ENCODE data around the gene TIGIT. TPM values are rescaled to one million over a fixed set of nuclear protein-coding genes. Genes with fewer than 3 reads are reported as not detected.
"Not testable (repeated sequence)": the region's sequence is repeated elsewhere in the genome, so short reads cannot be mapped to it uniquely, and the experiment has no call there.

The TIGIT gene
- total and polyA plus RNA-seq, 7 experiments from 2014 or later = 0.63 to 14.9 (median 2.8) TPM

DNA sequence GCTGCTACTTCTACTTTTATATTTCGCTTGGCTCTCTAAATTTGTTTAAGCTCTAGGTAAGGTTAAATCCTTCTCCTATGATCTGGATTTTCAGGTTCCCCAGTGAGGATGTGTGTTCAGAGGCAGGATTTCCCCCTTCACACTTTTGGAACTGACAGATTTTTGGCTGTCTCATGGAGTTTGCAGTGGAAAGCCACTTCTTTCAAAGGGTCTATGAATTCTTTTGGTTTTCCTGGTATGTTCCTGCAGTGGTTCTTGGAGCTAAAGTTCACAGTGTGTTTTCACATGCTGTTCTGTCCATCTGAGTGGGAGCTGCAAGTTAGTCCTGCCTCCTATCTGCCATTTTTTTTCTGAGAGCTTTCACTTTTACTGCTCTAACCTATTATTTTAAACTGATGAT, 21.6 kb upstream of the TIGIT start:
- Histone ChIP-seq H3K27ac (ENCODE audit: low read depth, low read length) (no peak overlapping the region), H3K9me3 (ENCODE audit: control insufficient read depth in 2 of 3, low read length in 3 of 3) (peaks cover 0 to 8% (median 0%) of the 10 kb centered on the region in 3 experiments), H3K27me3 (ENCODE audit: control insufficient read depth in 2 of 2, insufficient read depth in 2 of 2, low read length in 2 of 2) (no peaks in the 10 kb centered on the region), H3K4me1 (ENCODE audit: control insufficient read depth in 2 of 2, insufficient read depth in 2 of 2, low read length in 2 of 2) (peaks cover 0 to 3% of the 10 kb centered on the region in 2 donors), H3K36me3 (ENCODE audit: control insufficient read depth in 2 of 3, insufficient read depth in 3 of 3, low read length in 3 of 3) (no peaks in the 10 kb centered on the region), H3K4me3 (ENCODE audit: low read length) (no peak overlapping the region)
- Mint-ChIP-seq H3K9me3 (peaks cover 7 to 39% (median 22%) of the 10 kb centered on the region in 11 donors), H3K4me3 (no peak overlapping the region), H3K4me1 (peaks cover 0 to 6% (median 0%) of the 10 kb centered on the region in 7 donors), H3K27ac (peak overlapping the region in 1 of 9 donors; percentile 65), H3K27me3 (no peaks in the 10 kb centered on the region), H3K36me3 (peaks cover 5 to 21% (median 8%) of the 10 kb centered on the region in 5 donors)
- ChIA-PET CTCF (no interaction called here), POLR2A (interaction anchor here (1.7 kb wide), 1 partner anchor 59 kb away, joined by 3 read pairs; no protein-coding TSS in a partner anchor)
- no peak for ATAC-seq
- no peak for DNase-seq
- intact Hi-C loops (cut with micrococcal nuclease) = no loop called here

DNA sequence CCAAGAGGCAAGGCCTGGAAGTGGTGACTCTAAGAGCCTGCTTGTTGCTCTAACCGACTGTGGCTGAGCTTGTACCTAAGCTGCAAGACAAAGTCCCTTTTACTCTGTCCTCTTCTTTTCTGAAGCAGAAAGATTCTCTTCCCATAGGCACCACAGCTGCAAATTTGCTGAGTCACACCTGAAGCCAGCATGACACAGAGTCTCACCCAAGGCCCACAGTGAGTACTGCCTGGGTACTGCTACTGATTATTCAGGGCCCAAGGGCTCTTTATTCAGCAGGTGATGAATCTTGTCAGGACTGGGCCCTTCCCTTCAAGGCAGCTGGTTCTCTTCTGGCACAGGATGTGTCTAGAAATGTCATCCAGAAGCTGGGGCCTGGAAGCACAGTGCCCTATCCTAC, 18.9 kb upstream of the TIGIT start:
- H3K27me3 Mint-ChIP-seq = no peaks in the 10 kb centered on the region
- H3K36me3 ChIP-seq (ENCODE audit: control insufficient read depth in 2 of 3, insufficient read depth in 3 of 3, low read length in 3 of 3) = no peaks in the 10 kb centered on the region
- H3K9me3 Mint-ChIP-seq = peaks cover 3 to 24% (median 8%) of the 10 kb centered on the region in 11 donors
- H3K4me3 Mint-ChIP-seq = no peak overlapping the region
- DNase-seq (no peak), ATAC-seq (no peak)
- peaks cover 0 to 13% (median 2%) of the 10 kb centered on the region in 5 donors for H3K36me3 Mint-ChIP-seq
- no peak overlapping the region for H3K27ac Mint-ChIP-seq
- peaks cover 0 to 3% (median 0%) of the 10 kb centered on the region in 3 experiments for H3K9me3 ChIP-seq (ENCODE audit: control insufficient read depth in 2 of 3, low read length in 3 of 3)
- CTCF ChIA-PET = no interaction called here
- no peaks in the 10 kb centered on the region for H3K27me3 ChIP-seq (ENCODE audit: control insufficient read depth in 2 of 2, insufficient read depth in 2 of 2, low read length in 2 of 2)
- peaks cover 0 to 3% of the 10 kb centered on the region in 2 donors for H3K4me1 ChIP-seq (ENCODE audit: control insufficient read depth in 2 of 2, insufficient read depth in 2 of 2, low read length in 2 of 2)
- no peak overlapping the region for H3K27ac ChIP-seq (ENCODE audit: low read depth, low read length)
- POLR2A ChIA-PET = no interaction called here
- intact Hi-C loops (cut with micrococcal nuclease) = no loop called here
- H3K4me1 Mint-ChIP-seq = peaks cover 0 to 6% (median 0%) of the 10 kb centered on the region in 7 donors
- H3K4me3 ChIP-seq (ENCODE audit: low read length) = no peak overlapping the region

DNA sequence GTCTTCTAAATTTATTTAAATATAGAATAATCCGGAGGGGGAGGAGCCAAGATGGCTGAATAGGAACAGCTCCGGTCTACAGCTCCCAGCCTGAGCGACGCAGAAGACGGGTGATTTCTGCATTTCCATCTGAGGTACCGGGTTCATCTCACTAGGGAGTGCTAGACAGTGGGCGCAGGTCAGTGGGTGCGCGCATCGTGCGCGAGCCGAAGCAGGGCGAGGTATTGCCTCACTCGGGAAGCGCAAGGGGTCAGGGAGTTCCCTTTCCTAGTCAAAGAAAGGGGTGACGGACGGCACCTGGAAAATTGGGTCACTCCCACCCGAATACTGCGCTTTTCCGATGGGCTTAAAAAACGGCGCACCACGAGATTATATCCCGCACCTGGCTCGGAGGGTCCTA, 17.0 kb upstream of the TIGIT start:
- H3K4me3 Mint-ChIP-seq; H3K27me3 ChIP-seq (ENCODE audit: control insufficient read depth in 2 of 2, insufficient read depth in 2 of 2, low read length in 2 of 2); H3K4me1 ChIP-seq (ENCODE audit: control insufficient read depth in 2 of 2, insufficient read depth in 2 of 2, low read length in 2 of 2); ATAC-seq; H3K9me3 ChIP-seq (ENCODE audit: control insufficient read depth in 2 of 3, low read length in 3 of 3); H3K4me3 ChIP-seq (ENCODE audit: low read length); H3K4me1 Mint-ChIP-seq; H3K27ac Mint-ChIP-seq; CTCF ChIA-PET; H3K27ac ChIP-seq (ENCODE audit: low read depth, low read length); intact Hi-C loops (cut with micrococcal nuclease); DNase-seq; POLR2A ChIA-PET; H3K36me3 ChIP-seq (ENCODE audit: control insufficient read depth in 2 of 3, insufficient read depth in 3 of 3, low read length in 3 of 3); H3K27me3 Mint-ChIP-seq: not testable (repeated sequence)
- H3K36me3 Mint-ChIP-seq = peaks cover 0 to 10% (median 0%) of the 10 kb centered on the region in 5 donors
- H3K9me3 Mint-ChIP-seq = peaks cover 0 to 12% (median 3%) of the 10 kb centered on the region in 11 donors

DNA sequence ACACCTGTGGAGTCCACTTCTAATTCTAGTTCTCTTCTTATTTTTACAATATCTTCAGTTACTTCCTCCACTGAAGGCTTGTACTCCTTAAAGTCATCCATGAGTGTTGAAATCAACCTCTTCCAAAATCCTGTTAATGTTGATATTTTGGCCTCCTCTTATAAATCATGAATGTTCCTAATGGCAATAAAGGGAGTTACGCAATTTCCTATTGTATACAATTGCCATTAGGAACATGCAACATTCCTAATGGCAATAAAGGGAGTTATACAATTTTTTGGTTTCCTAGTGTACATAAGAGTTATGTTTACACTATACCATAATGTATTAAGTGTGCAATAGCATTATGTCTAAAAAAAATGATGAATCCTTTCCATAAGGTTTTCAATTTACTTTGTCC, 9.2 kb upstream of the TIGIT start:
- intact Hi-C loops (cut with micrococcal nuclease) = no loop called here
- H3K27me3 Mint-ChIP-seq = no peaks in the 10 kb centered on the region
- no peak overlapping the region for H3K27ac Mint-ChIP-seq
- ChIA-PET POLR2A (no interaction called here), CTCF (interaction anchor here (0.8 to 1.3 kb wide), 2 partner anchors 9 to 20 kb away, joined by 3 read pairs; partner anchors contain the start of gene TIGIT)
- H3K4me3 Mint-ChIP-seq = no peak overlapping the region
- Histone ChIP-seq H3K36me3 (ENCODE audit: control insufficient read depth in 2 of 3, insufficient read depth in 3 of 3, low read length in 3 of 3) (no peaks in the 10 kb centered on the region), H3K9me3 (ENCODE audit: control insufficient read depth in 2 of 3, low read length in 3 of 3) (no peaks in the 10 kb centered on the region), H3K4me3 (ENCODE audit: low read length) (no peak overlapping the region), H3K27ac (ENCODE audit: low read depth, low read length) (no peak overlapping the region), H3K27me3 (ENCODE audit: control insufficient read depth in 2 of 2, insufficient read depth in 2 of 2, low read length in 2 of 2) (no peaks in the 10 kb centered on the region), H3K4me1 (ENCODE audit: control insufficient read depth in 2 of 2, insufficient read depth in 2 of 2, low read length in 2 of 2) (peaks cover 0 to 10% of the 10 kb centered on the region in 2 donors)
- peaks cover 0 to 2% (median 0%) of the 10 kb centered on the region in 5 donors for H3K36me3 Mint-ChIP-seq
- ATAC-seq (no peak), DNase-seq (no peak)
- peaks cover 0 to 6% (median 0%) of the 10 kb centered on the region in 11 donors for H3K9me3 Mint-ChIP-seq
- H3K4me1 Mint-ChIP-seq = peaks cover 0 to 8% (median 6%) of the 10 kb centered on the region in 7 donors

DNA sequence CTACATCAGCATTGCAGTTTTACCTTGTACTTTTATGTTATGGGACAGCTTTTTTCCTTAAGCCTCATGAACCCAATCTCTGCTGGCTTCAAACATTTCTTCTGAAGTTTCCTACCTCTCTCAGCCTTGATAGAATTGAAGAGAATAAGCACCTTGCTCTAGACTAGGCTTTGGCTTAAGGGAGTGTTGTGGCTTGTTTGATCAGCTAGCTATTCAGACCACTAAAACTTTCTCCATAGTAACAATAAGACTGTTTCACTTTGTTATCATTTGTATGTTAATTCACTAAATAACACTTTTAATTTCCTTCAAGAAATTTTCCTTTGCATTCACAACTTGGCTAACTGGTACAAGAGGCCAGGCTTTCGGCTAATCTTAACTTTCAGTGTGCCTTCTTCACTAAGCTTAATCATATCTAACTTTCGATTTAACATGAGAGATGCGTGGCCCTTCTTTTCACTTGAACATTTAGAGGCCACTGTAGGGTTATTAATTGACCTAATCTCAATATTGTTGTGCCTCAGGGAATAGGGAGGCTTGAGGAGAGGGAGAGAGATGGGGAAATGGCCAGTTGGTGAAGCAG, 8.1 kb upstream of the TIGIT start:
- no peaks in the 10 kb centered on the region for H3K36me3 ChIP-seq (ENCODE audit: control insufficient read depth in 2 of 3, insufficient read depth in 3 of 3, low read length in 3 of 3)
- ATAC-seq (peak; percentile 68), DNase-seq (no peak)
- H3K4me1 Mint-ChIP-seq = peaks cover 0 to 9% (median 6%) of the 10 kb centered on the region in 7 donors
- no peak overlapping the region for H3K4me3 Mint-ChIP-seq
- peaks cover 0 to 2% (median 0%) of the 10 kb centered on the region in 5 donors for H3K36me3 Mint-ChIP-seq
- ChIA-PET POLR2A (interaction anchor here (0.6 to 1.4 kb wide), 5 partner anchors 8 to 136 kb away, joined by 3 to 6 read pairs (median 3); no protein-coding TSS in a partner anchor), CTCF (interaction anchor here (0.6 to 1.6 kb wide), 5 partner anchors 8 to 72 kb away, joined by 3 to 4 read pairs (median 3); partner anchors contain the start of gene TIGIT)
- H3K9me3 Mint-ChIP-seq = peaks cover 0 to 6% (median 0%) of the 10 kb centered on the region in 11 donors
- peaks cover 0 to 14% of the 10 kb centered on the region in 2 donors for H3K4me1 ChIP-seq (ENCODE audit: control insufficient read depth in 2 of 2, insufficient read depth in 2 of 2, low read length in 2 of 2)
- no peaks in the 10 kb centered on the region for H3K27me3 Mint-ChIP-seq
- H3K27ac ChIP-seq (ENCODE audit: low read depth, low read length) = peak overlapping the region; percentile 11
- no peaks in the 10 kb centered on the region for H3K27me3 ChIP-seq (ENCODE audit: control insufficient read depth in 2 of 2, insufficient read depth in 2 of 2, low read length in 2 of 2)
- no peak overlapping the region for H3K4me3 ChIP-seq (ENCODE audit: low read length)
- H3K9me3 ChIP-seq (ENCODE audit: control insufficient read depth in 2 of 3, low read length in 3 of 3) = no peaks in the 10 kb centered on the region
- peak overlapping the region in 6 of 9 donors; percentile 7 to 82 (median 62) for H3K27ac Mint-ChIP-seq
- intact Hi-C loops (cut with micrococcal nuclease) = no loop called here

DNA sequence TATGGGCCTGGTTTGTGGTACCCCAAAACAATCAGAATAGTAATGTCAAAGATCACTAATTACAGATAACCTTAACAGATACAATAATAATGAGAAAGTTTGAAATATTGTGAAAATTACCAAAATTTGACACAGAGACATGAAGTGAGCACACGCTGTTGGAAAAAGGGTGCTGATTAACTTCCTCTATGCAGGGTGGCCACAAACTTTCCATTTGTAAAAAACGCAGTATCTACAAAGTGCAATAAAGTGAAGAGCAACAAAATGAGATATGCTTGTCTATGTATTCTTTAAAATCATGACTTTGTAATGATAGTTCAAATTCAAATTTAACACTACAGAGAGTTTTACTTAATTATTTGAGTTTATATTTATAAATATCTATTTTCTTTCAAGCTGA, 7.6 kb upstream of the TIGIT start:
- H3K27me3 ChIP-seq (ENCODE audit: control insufficient read depth in 2 of 2, insufficient read depth in 2 of 2, low read length in 2 of 2) = no peaks in the 10 kb centered on the region
- peak overlapping the region in 4 of 9 donors; percentile 12 to 64 (median 36) for H3K27ac Mint-ChIP-seq
- intact Hi-C loops (cut with micrococcal nuclease) = no loop called here
- DNase-seq (no peak), ATAC-seq (no peak)
- H3K4me1 Mint-ChIP-seq = peaks cover 4 to 13% (median 8%) of the 10 kb centered on the region in 7 donors
- H3K9me3 Mint-ChIP-seq = peaks cover 0 to 6% (median 0%) of the 10 kb centered on the region in 11 donors
- H3K36me3 Mint-ChIP-seq = peaks cover 0 to 2% (median 0%) of the 10 kb centered on the region in 5 donors
- H3K4me1 ChIP-seq (ENCODE audit: control insufficient read depth in 2 of 2, insufficient read depth in 2 of 2, low read length in 2 of 2) = peaks cover 4 to 14% of the 10 kb centered on the region in 2 donors
- CTCF ChIA-PET = interaction anchor here (0.7 to 1.6 kb wide), 2 partner anchors 13 to 72 kb away, joined by 3 read pairs; no protein-coding TSS in a partner anchor
- no peak overlapping the region for H3K4me3 Mint-ChIP-seq
- peak overlapping the region; percentile 11 for H3K27ac ChIP-seq (ENCODE audit: low read depth, low read length)
- no peaks in the 10 kb centered on the region for H3K27me3 Mint-ChIP-seq
- H3K9me3 ChIP-seq (ENCODE audit: control insufficient read depth in 2 of 3, low read length in 3 of 3) = no peaks in the 10 kb centered on the region
- no peaks in the 10 kb centered on the region for H3K36me3 ChIP-seq (ENCODE audit: control insufficient read depth in 2 of 3, insufficient read depth in 3 of 3, low read length in 3 of 3)
- H3K4me3 ChIP-seq (ENCODE audit: low read length) = no peak overlapping the region
- POLR2A ChIA-PET = interaction anchor here (1.0 to 1.4 kb wide), 2 partner anchors 72 to 136 kb away, joined by 3 to 6 read pairs; no protein-coding TSS in a partner anchor
